Breast epithelium (tissue), 4 donors: ENCODE measurements around the gene HOXB2. TPM values are rescaled to one million over a fixed set of nuclear protein-coding genes. Genes with fewer than 3 reads are reported as not detected.

Experiments used
- DNase-seq, 2 donors: peaks; one replicate each; pipeline ENCODE4 v3.0.0-alpha.2; 2019; ENCODE audit warnings: low spot score in 2 of 2
- H3K27ac ChIP-seq, 2 donors: fragments of 200-600 bp; sonication (generic) in 1 of 2; one replicate each; pipeline ENCODE4 v1.5.1; 2016 to 2019; ENCODE audit warnings: mild to moderate bottlenecking in 1 of 2
- H3K27me3 ChIP-seq, 2 donors: fragments of 200-600 bp; sonication (generic) in 1 of 2; one replicate each; pipeline versions ENCODE4 v1.5.1 to v1.6.0; 2017 to 2019; ENCODE audit warnings: control low read depth in 1 of 2, mild to moderate bottlenecking in 1 of 2
- H3K36me3 ChIP-seq: fragments of 200-600 bp; one replicate; pipeline ENCODE4 v1.5.1; 2019
- H3K4me1 ChIP-seq, 2 donors: fragments of 200-600 bp; sonication (generic); one replicate each; pipeline ENCODE4 v1.5.1; 2016 to 2019; ENCODE audit warnings: control low read depth in 1 of 2
- H3K4me3 ChIP-seq, 3 donors: fragments of 200-600 bp; sonication (generic); 1 replicate in 2 of 3; 2 replicates in 1 of 3; pipeline ENCODE4 v1.5.1; 2016 to 2019; ENCODE audit warnings: mild to moderate bottlenecking in 3 of 3, moderate library complexity in 2 of 3
- H3K9me3 ChIP-seq, 2 donors: fragments of 200-600 bp; sonication (generic) in 1 of 2; one replicate each; pipeline ENCODE4 v1.5.1; 2016 to 2019; ENCODE audit warnings: control low read depth in 1 of 2
- POLR2A ChIP-seq: fragments of 450-650 bp; IDR thresholded peaks from one replicate; pipeline ENCODE4 v1.6.1; 2016; ENCODE audit warnings: antibody characterized with exemption, mild to moderate bottlenecking, moderate library complexity
- POLR2AphosphoS5 ChIP-seq, 3 donors: sonication (generic); formaldehyde crosslinking; IDR thresholded peaks; one replicate each; pipeline ENCODE4 v1.6.1; 2017; ENCODE audit warnings: antibody characterized with exemption in 3 of 3
- intact Hi-C: fragments of 100-400 bp; cut with DNase I; formaldehyde crosslinking; loops from one replicate; pipeline ENCODE4 v1.15.1; 2023; ENCODE audit warnings: low total_unique reads
- total RNA-seq, 3 donors: library from RNA; depleted of rRNA; stranded (reverse); fragments of >200 nt; gene quantifications; one replicate each; pipeline ENCODE4 v1.1.0, GENCODE V29; 2016
- TF ChIP-seq, protein P1 (sequence below), 3 donors: fragments of 450-650 bp; IDR thresholded peaks; one replicate each; pipeline ENCODE4 v1.5.1; 2016 to 2017; ENCODE audit warnings: antibody characterized with exemption in 3 of 3, mild to moderate bottlenecking in 3 of 3, moderate library complexity in 3 of 3

Gene HOXB2
- total RNA-seq, 3 donors from 2014 or later = 13.6 to 36.4 (median 19.6) TPM

DNA sequence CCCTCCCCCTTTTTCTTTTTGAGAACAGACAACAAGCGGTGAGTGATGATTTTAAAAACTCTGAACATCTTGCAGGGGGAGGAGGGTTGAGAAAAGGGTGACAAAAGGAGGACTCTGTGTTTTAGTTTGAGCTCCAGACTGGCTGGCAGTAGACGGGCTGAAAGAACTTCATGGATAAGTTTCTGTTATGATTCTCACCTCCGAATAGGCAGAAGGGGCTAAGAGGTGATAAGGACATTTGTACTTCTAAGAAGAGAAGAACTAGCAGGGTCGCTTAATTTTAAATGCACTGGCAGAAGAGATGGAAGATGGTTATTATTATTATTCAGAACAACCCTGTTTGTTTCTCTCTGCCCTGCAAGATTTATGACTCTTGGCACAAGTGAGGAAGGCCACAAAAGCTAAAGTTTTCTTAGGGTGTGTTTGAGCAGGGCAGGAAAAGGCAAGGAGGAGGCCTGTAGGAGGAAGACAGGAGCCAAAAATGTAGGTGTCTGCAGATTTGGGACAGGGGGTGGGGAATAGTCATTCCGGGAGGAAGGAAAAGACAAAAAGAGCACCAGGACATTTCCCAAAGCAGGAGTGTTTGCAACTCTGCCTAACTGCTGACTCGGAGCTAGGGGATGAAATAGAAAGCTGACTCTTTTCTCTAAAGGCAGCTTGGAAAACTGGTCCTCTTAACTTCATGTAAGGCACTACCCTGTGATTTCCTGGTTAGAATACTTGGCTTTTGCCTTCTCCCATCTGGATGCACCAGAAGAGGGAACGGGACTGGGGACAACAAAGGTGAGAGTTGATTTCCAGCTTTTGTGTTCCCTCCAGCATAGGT lies 11.9 kb upstream of the HOXB2 start:
- no peak for TF ChIP-seq POLR2A
- DNase-seq = no peak
- Histone ChIP-seq H3K36me3 (no peaks in the 10 kb centered on the region), H3K27ac (peak overlapping the region; percentile 78 to 89), H3K4me3 (peak overlapping the region in 2 of 3 donors; percentile 15 to 51), H3K4me1 (no peaks in the 10 kb centered on the region), H3K27me3 (no peaks in the 10 kb centered on the region), H3K9me3 (no peaks in the 10 kb centered on the region)
- intact Hi-C loops = no loop called here

DNA sequence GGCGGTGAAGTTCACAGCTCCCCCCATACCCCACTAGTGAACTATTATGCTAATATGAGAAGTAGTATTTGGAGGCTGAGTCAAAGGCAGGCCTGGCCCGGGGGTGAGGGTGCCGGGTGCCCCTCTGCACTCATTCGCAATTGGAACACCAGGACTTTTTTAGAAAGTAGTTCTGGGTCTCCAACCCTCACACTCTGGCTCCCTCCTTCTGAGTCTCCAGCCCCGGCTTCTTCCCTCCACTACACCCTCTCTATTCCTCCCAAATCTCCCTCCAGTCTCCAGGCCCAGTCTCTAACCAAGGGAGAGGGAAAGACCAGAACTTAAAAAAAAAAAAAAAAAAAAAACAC lies 11.3 kb upstream of the HOXB2 start:
- Histone ChIP-seq H3K27ac (peak overlapping the region; percentile 78 to 93), H3K27me3 (no peaks in the 10 kb centered on the region), H3K4me1 (no peaks in the 10 kb centered on the region), H3K36me3 (no peaks in the 10 kb centered on the region), H3K9me3 (no peaks in the 10 kb centered on the region), H3K4me3 (peak overlapping the region in 1 of 3 donors; percentile 51)
- TF ChIP-seq, protein P1, sequence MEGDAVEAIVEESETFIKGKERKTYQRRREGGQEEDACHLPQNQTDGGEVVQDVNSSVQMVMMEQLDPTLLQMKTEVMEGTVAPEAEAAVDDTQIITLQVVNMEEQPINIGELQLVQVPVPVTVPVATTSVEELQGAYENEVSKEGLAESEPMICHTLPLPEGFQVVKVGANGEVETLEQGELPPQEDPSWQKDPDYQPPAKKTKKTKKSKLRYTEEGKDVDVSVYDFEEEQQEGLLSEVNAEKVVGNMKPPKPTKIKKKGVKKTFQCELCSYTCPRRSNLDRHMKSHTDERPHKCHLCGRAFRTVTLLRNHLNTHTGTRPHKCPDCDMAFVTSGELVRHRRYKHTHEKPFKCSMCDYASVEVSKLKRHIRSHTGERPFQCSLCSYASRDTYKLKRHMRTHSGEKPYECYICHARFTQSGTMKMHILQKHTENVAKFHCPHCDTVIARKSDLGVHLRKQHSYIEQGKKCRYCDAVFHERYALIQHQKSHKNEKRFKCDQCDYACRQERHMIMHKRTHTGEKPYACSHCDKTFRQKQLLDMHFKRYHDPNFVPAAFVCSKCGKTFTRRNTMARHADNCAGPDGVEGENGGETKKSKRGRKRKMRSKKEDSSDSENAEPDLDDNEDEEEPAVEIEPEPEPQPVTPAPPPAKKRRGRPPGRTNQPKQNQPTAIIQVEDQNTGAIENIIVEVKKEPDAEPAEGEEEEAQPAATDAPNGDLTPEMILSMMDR (IDR thresholded peaks at IDR 0.05) = no peak
- no peak for TF ChIP-seq POLR2AphosphoS5 (IDR thresholded peaks at IDR 0.05)
- DNase-seq = no peak
- intact Hi-C loops = no loop called here

DNA sequence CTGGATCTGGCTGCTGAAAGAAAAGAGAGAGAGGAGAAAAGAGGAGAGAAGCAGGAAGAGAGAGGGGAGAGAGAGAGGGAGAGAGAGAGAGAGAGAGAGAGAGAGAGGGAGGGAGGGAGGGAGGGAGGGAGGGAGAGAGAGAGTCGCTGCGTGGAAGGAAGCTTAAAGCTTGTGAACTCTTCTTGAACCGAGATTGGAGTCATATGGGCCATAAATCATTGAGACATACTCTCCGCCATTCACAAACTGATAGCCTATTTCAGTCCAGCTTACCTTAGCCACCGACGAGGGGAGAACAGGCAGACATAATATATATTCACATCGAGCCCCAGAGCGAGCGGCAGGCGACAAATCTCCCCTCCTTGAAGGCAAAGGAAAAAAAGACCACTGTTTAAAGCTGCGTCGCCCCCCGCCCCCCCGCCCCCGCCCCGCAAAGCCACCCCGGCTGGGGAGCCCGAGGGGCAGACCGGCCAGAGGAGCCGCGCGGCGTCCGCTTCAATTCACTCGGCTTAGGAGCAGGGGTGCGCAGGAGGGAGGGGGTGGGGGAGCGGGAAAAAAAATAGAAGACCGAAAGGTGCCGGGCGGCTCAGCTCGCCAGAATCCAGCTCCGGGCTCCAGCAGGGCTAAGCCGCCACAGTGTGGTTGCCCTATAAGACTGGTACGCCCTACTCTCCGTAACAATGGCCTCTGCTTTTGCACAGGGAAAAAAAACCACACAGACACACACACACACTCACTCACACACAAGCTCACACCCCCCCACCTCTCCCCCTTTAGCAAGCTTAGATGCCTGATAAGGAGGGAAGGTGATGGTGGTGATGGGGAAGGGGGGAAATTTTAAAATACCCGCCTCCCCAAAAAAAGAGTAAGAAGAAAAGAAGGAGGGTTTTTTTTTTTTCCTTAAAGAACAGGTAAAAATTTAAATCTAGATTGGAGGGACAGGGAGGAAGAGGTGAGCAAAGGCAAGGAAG lies 10.6 kb upstream of the HOXB2 start:
- intact Hi-C loops = no loop called here
- peak overlapping the region; percentile 78 to 93 for H3K27ac ChIP-seq
- H3K36me3 ChIP-seq = no peaks in the 10 kb centered on the region
- peaks cover 0 to 2% of the 10 kb centered on the region in 2 donors for H3K27me3 ChIP-seq
- DNase-seq = no peak
- no peaks in the 10 kb centered on the region for H3K4me1 ChIP-seq
- no peaks in the 10 kb centered on the region for H3K9me3 ChIP-seq
- H3K4me3 ChIP-seq = peak overlapping the region; percentile 34 to 68 (median 51)
- TF ChIP-seq POLR2AphosphoS5 (IDR thresholded peaks at IDR 0.05) (no peak), POLR2A (peak; percentile 29)
- TF ChIP-seq, protein P1 (IDR thresholded peaks at IDR 0.05) = peak; percentile 20 to 53 (median 51)

DNA sequence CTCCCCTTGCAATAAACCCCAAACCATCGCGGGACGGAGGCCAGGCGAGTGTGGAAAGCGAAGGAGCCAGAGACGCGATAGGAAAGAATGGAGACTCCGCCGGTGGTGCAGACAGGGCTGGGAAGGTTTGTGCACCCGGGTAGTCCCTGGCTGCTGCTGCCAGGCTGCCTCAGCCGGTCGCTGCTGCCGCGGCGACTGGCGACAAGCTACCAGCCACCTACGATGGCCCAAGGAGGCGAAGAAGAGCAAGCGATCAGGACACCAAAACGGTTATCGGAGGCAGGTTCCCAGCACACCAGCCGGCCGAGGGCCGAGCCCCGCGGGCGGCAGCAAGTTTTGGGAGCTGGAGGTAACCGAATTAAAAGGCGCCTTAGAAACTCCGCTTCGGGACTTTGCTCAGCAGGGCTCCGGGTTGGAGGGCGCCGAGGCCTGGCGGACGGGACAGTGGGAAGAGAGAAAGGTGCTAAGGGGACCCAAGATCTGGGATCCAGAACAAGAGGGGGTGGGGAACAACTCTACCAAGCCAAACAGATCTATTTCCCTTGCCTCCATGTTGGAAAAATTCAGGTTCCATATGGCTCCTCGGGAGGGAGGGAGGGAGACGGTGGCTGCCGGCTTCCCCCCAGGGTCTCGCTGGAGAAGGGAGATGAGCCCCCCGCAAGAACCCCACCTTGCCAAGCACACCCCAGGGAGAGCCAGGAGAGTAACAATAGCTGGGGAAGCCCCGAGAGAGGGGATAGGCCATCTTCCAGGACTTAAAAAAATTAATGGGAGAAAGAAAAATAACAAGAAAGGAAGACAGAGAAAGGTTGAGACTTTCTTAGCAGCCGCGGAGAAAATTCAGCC lies 9.7 kb upstream of the HOXB2 start:
- no peak for TF ChIP-seq POLR2AphosphoS5 (IDR thresholded peaks at IDR 0.05)
- TF ChIP-seq, protein P1 (IDR thresholded peaks at IDR 0.05) = no peak
- peak overlapping the region; percentile 34 to 68 (median 51) for H3K4me3 ChIP-seq
- intact Hi-C loops = no loop called here
- no peaks in the 10 kb centered on the region for H3K9me3 ChIP-seq
- peaks cover 0 to 3% of the 10 kb centered on the region in 2 donors for H3K27me3 ChIP-seq
- H3K27ac ChIP-seq = peak overlapping the region; percentile 78 to 93
- H3K36me3 ChIP-seq = no peaks in the 10 kb centered on the region
- no peak for DNase-seq
- no peaks in the 10 kb centered on the region for H3K4me1 ChIP-seq

DNA sequence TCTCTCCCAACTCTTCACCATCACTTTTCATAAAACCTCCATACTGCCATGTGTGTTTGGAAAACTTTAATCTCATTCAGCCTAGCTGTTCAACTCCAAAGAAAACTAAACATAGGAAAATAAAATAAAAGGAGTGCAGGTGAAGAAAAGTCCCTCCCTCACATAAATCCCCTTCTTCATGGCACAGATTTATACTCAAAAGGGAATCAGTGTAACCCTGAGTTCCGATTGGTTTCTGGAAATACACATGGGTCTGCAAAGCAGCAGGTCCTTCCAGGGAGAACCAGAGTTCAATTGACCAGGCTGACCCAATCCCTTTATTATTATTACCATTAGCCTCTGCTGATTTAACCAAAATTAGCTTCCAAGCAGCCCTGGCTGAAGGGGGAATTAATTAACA lies 8.9 kb upstream of the HOXB2 start:
- TF ChIP-seq POLR2AphosphoS5 (IDR thresholded peaks at IDR 0.05) = no peak
- TF ChIP-seq, protein P1 (IDR thresholded peaks at IDR 0.05) = no peak
- TF ChIP-seq POLR2A = no peak
- Histone ChIP-seq H3K27me3 (peaks cover 0 to 3% of the 10 kb centered on the region in 2 donors), H3K4me1 (no peaks in the 10 kb centered on the region), H3K9me3 (no peaks in the 10 kb centered on the region), H3K36me3 (no peaks in the 10 kb centered on the region), H3K4me3 (peak overlapping the region in 2 of 3 donors; percentile 51 to 68), H3K27ac (peak overlapping the region; percentile 78 to 93)
- intact Hi-C loops = no loop called here
- no peak for DNase-seq
